GM18511 (cell line): Measurements from ENCODE around the gene AMDHD2.
"Not testable (repeated sequence)": the region's sequence is repeated elsewhere in the genome, so short reads cannot be mapped to it uniquely, and the experiment has no call there.

Experiments used
- ATAC-seq: cut with Tn5 transposase; IDR thresholded peaks from one replicate; pipeline ENCODE4 v1.9.1; 2021; ENCODE audit warnings: mild to moderate bottlenecking, moderate library complexity; ENCODE audit not compliant: unreplicated experiment

AMDHD2 gene, protein sequence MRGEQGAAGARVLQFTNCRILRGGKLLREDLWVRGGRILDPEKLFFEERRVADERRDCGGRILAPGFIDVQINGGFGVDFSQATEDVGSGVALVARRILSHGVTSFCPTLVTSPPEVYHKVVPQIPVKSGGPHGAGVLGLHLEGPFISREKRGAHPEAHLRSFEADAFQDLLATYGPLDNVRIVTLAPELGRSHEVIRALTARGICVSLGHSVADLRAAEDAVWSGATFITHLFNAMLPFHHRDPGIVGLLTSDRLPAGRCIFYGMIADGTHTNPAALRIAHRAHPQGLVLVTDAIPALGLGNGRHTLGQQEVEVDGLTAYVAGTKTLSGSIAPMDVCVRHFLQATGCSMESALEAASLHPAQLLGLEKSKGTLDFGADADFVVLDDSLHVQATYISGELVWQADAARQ

GRCh38 chr16:2520097-2520783 is at the start of gene AMDHD2:
Gene AMDHD2 (plus strand): TSS chr16:2520371. CDS start chr16:2520459, 88 bp downstream.
- ATAC-seq: peak; percentile 66

GRCh38 chr16:2470603-2471015 is 49.6 kb upstream of the AMDHD2 start:
- ATAC-seq: no peak

DNA sequence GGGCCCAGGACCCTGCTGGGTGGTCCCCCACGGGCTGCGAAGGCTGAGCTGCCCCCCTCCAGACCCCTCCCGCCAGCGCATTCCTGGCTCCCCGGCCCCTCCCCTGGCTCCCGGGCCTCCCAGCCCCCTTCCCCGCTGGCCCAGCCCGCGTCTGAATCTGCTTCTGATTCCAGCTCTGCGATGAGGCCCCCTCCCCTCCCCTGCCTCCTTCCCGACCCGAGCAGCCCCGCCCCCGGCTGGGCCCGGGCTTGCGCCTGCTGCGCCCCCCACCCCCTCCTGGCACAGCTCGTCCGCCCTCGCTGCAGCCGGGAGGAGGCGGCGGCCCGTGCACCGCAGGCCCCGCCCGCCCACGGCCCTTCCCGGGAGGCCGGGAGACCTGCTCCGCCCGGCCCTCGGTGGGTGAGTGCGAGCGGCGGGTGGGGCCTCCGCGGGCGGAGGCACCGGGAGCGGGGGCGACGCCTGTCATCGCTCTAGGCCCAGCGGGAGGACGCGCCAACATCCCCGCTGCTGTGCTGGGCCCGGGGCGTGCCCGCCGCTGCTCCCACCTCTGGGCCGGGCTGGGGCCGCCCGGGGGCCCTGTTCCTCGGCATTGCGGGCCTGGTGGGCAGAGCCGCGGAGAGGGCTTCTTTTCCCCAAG is 49.0 kb upstream of the AMDHD2 start, which contains the start of gene NTN3:
TSS of gene NTN3 (plus strand) at position 282 of the 637 bp plus-strand sequence. CDS start 405 bp downstream, outside the sequence.
- ATAC-seq: no peak

DNA sequence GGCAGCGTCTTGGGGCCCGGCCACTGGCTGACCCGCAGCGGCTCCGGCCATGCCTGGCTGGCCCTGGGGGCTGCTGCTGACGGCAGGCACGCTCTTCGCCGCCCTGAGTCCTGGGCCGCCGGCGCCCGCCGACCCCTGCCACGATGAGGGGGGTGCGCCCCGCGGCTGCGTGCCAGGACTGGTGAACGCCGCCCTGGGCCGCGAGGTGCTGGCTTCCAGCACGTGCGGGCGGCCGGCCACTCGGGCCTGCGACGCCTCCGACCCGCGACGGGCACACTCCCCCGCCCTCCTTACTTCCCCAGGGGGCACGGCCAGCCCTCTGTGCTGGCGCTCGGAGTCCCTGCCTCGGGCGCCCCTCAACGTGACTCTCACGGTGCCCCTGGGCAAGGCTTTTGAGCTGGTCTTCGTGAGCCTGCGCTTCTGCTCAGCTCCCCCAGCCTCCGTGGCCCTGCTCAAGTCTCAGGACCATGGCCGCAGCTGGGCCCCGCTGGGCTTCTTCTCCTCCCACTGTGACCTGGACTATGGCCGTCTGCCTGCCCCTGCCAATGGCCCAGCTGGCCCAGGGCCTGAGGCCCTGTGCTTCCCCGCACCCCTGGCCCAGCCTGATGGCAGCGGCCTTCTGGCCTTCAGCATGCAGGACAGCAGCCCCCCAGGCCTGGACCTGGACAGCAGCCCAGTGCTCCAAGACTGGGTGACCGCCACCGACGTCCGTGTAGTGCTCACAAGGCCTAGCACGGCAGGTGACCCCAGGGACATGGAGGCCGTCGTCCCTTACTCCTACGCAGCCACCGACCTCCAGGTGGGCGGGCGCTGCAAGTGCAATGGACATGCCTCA is 48.3 kb upstream of the AMDHD2 start:
- no peak for ATAC-seq

GRCh38 chr16:2472488-2472864 is 47.7 kb upstream of the AMDHD2 start:
- no peak for ATAC-seq

- no peak for ATAC-seq
These were observed 47.2 kb upstream of the AMDHD2 start for GRCh38 chr16:2472885-2473445.

- ATAC-seq: no peak
These were observed 46.7 kb upstream of the AMDHD2 start for GRCh38 chr16:2473446-2473926.

DNA sequence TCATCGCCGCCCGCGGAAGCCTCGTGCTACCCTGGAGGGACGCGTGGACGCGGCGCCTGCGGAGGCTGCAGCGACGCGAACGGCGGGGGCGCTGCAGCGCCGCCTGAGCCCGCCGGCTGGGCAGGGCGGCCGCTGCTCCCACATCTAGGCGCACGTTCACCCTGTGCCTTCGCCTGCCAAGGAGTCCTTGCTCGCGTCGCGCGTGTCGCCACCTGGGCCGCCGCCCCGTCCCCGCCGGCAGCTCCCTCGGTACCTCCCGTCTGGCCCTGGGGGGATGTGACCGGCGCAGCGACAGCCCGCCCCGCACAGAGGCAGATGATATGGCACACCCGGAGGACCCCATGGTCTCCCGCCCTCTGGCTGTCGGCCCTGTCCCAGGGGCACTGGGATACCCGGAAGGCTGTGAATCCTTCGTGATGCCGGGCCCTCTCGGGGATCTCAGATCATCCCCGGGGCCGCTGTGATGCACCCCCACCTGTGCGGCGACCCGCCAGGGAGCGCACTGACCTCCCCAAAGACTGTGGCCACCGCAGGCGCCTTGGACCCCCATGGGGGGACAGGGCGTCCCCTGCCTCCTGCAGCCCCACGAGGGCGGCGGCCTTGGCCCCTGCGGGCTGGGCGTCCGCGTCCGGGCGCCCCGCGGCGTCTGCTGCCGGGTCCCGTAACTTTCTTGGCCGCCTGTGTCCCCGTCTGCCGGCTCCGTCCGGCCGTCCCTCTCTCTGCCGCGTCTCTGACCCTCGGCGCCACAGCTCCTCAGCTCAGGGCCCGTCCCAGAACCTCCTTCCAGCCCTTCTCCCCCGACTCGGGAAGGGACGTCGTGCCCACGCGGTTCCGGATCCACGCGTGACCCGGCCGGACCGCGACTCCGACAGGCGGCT is 45.9 kb upstream of the AMDHD2 start:
- ATAC-seq: peak; percentile 53

GRCh38 chr16:2474877-2475412 is 45.2 kb upstream of the AMDHD2 start, which contains the start of gene TBC1D24:
Gene TBC1D24 (plus strand): TSS chr16:2475127. CDS start chr16:2496149, 21,022 bp downstream.
- ATAC-seq: peak; percentile 60

DNA sequence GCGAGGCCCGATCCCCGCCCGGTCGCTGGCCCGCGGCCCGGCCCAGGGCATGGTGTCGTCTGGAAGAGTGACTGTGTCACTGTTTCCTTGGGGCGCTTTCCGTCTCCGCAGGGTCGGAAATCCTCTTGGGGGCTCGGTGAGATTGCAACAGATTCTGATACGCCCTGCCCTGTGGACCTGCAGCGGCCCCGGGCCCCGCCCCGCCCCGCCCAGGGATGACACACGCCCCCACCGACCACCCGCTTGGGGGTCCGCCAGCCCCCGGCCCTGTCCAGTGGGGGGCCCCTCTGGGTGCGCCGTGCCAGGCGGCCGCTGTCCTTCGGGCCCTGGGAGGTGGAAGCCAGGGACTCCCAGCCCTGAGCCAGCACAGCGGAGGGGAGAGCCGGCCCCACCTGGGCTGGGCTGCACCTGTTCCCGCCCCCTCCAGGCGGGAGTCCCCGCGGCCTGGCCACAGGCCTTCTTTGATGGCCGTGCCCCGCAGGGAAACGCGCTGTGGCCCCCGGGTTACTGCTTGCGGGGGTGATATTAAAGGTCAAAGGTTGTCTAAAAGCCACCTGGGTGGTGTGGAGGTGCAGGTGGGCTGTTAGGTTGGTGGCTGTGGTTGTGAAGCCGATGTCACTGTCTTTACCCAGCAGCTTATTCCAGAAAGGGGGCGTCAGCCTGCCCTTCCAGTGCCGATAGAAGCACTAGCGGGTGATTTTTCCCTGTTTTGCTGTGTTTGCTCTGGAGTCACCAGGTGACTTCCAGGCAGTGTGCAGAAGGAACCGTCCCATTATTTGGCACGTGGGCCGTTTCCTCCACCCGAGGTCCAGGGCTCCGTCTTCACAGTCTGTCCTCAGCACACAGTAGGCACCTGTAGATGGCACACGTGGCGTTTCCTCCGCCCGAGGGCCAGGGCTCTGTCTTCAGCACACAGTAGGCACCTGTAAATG is 44.5 kb upstream of the AMDHD2 start:
- peak; percentile 9 for ATAC-seq

GRCh38 chr16:2476345-2476720 is 43.8 kb upstream of the AMDHD2 start:
- ATAC-seq: no peak

DNA sequence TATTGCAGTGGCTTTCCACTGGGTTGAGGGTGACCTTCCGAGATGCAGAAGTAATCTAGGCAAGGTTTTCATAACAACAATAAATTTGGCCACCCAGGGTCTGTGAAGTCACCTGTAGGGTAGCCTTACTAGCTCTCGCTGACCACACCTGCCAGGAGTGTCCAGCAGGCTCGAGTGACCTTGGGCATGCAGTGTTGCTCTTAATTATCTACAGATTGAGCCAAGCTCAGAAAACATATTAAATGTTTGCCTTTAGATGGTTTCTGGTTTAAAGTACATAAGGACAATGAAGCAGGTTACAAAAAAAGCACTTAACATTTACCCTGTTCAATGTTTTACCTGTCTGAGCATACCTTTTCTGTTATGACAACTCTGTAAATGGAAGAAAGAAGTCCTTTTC is 43.4 kb upstream of the AMDHD2 start:
- ATAC-seq: no peak

DNA sequence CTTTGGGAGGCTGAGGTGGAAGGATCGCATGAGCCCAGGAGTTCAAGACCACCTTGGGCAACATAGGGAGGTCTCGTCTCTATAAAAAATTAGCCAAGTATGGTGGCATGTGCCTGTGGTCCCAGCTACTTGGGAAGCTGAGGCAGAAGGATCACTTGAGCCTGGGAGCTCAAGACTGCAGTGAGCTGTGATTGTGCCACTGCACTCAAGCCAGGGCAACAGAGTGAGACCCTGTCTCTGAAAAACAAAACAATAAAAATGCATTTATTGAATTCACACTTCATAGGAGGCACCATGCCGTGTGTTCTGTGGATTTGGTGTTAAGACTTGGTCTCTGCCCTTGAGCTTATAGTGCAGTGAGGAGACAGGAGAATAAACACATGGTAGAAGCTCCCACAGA is 42.8 kb upstream of the AMDHD2 start:
- no peak for ATAC-seq

DNA sequence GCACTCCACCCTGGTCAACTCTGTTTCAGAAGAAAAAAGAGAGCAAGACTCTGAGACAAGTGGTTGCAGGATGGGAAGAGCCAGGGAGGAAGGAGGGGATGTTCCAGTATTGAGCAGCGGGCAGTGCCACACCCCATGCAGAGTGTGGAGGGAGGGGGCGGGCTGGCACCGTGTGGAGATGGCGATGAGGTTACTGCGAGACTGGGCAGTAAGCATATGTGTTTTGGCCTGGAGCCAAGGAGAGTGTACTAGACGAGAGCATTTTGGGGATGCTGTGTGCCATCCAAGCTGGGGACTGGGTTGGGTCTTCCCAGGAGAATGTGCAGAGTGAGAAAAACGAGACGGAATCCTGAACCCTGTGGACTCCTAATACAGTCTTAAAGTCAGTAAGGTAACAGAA is 41.9 kb upstream of the AMDHD2 start:
- ATAC-seq: no peak

DNA sequence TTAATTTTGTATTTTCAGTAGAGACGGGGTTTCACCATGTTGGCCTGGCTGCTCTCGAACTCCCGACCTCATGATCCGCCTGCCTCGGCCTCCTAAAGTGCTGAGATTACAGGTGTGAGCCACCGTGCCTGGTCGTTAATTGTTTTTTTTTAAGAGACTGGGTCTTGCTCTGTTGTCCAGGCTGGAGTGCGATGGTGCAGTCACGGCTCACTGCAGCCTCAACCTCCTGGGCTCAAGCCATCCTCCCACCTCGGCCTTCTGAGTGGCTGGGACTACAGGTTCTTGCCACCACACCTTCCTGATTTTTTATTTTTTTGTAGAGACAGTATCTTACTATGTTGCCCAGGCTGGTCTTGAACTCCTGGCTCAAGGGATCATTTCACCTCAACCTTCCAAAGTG is 40.2 kb upstream of the AMDHD2 start:
- ATAC-seq: not testable (repeated sequence)

GRCh38 chr16:2480948-2481347 is 39.2 kb upstream of the AMDHD2 start:
- no peak for ATAC-seq

- no peak for ATAC-seq
These were observed 38.5 kb upstream of the AMDHD2 start for GRCh38 chr16:2481676-2482075.

- ATAC-seq: no peak
These were observed 37.9 kb upstream of the AMDHD2 start for GRCh38 chr16:2482249-2482648.
